PC-9 (cell line): ENCODE results near the gene GIPR. TPM values are rescaled to one million over a fixed set of nuclear protein-coding genes. Genes with fewer than 3 reads are reported as not detected.

ENCODE experiments used
- BruUV-seq: library from RNA; stranded (reverse); fragments of 400-500 nt; replicated peaks from 2 replicates; lab custom pipeline; 2021; lab: Mats Ljungman, UMichigan
- CTCF ChIA-PET: fragments of 300-600 bp; sonication (Branson Sonifier 250); formaldehyde crosslinking; loops from one replicate; lab custom pipeline; 2022; ENCODE audit warnings: antibody characterized with exemption; lab: Charles Lee
- POLR2A ChIA-PET: fragments of 300-600 bp; sonication (Branson Sonifier 250); formaldehyde crosslinking; loops from one replicate; lab custom pipeline; 2022; ENCODE audit warnings: antibody characterized with exemption; ENCODE audit not compliant: unreplicated experiment; lab: Charles Lee
- DNase-seq, 2 experiments: peaks; one replicate each; pipeline versions ENCODE4 v3.0.0 to v3.0.0-alpha.2; 2015 to 2022; ENCODE audit warnings: mixed read lengths in 1 of 2
- H2AFZ ChIP-seq: fragments of 200-600 bp; sonication (generic); 2 replicates; pipeline ENCODE4 v1.8.1; 2017; ENCODE audit warnings: antibody characterized with exemption
- H3F3A ChIP-seq: fragments of 200-600 bp; sonication (generic); 2 replicates; pipeline ENCODE4 v1.8.1; 2017; ENCODE audit warnings: antibody characterized with exemption, mild to moderate bottlenecking, low read depth; ENCODE audit not compliant: insufficient read depth
- H3K27ac ChIP-seq: fragments of 200-600 bp; sonication (generic); 2 replicates; pipeline ENCODE4 v1.6.1; 2016; ENCODE audit warnings: mixed run types
- H3K27me3 ChIP-seq: fragments of 200-600 bp; sonication (generic); 2 replicates; pipeline ENCODE4 v1.6.1; 2016; ENCODE audit warnings: low read depth, mixed run types; ENCODE audit not compliant: insufficient read depth
- H3K36me3 ChIP-seq: fragments of 200-600 bp; sonication (generic); 2 replicates; pipeline ENCODE4 v1.6.1; 2016; ENCODE audit warnings: low read depth, mixed run types
- H3K4me1 ChIP-seq: fragments of 200-600 bp; sonication (generic); replicated peaks from 2 replicates; pipeline ENCODE4 v1.6.1; 2016; ENCODE audit warnings: mixed run types; ENCODE audit not compliant: insufficient read depth
- H3K4me2 ChIP-seq: fragments of 200-600 bp; sonication (generic); 2 replicates; pipeline ENCODE4 v1.6.1; 2017; ENCODE audit warnings: mixed run types
- H3K4me3 ChIP-seq: fragments of 200-600 bp; sonication (generic); 2 replicates; pipeline ENCODE4 v1.6.1; 2016; ENCODE audit warnings: mixed run types
- H3K79me2 ChIP-seq: fragments of 200-600 bp; sonication (generic); 2 replicates; pipeline ENCODE4 v1.6.1; 2017; ENCODE audit warnings: low read depth, mixed run types
- H3K9me2 ChIP-seq: fragments of 200-600 bp; sonication (generic); 2 replicates; pipeline ENCODE4 v1.8.1; 2017; ENCODE audit warnings: mild to moderate bottlenecking; ENCODE audit not compliant: insufficient read depth
- H3K9me3 ChIP-seq: fragments of 200-600 bp; sonication (generic); 2 replicates; pipeline ENCODE4 v1.8.1; 2016; ENCODE audit warnings: low read depth; ENCODE audit not compliant: insufficient read depth
- H4K20me1 ChIP-seq: fragments of 200-600 bp; sonication (generic); 2 replicates; pipeline ENCODE4 v1.8.1; 2017; ENCODE audit not compliant: insufficient read depth
- CTCF ChIP-seq: fragments of 200-600 bp; sonication (generic); conservative IDR thresholded peaks from 2 replicates; pipeline ENCODE4 v1.6.1; 2017; ENCODE audit warnings: mixed run types, antibody characterized with exemption, mild to moderate bottlenecking, moderate library complexity
- EZH2 ChIP-seq: fragments of 200-600 bp; sonication (generic); IDR thresholded peaks from 2 replicates; pipeline ENCODE4 v1.8.0; 2017; ENCODE audit warnings: antibody characterized with exemption, low read depth
- intact Hi-C: fragments of 100-400 bp; cut with micrococcal nuclease; formaldehyde crosslinking; loops from one replicate; pipeline ENCODE4 v1.10.0; 2022; ENCODE audit not compliant: unreplicated experiment
- total RNA-seq: library from RNA; stranded (reverse); gene quantifications from 2 replicates; pipeline ENCODE4 v1.2.3, GENCODE V29; 2021

The GIPR gene
- total RNA-seq, 1 experiment from 2014 or later: 5.8 TPM

- peak overlapping the region; percentile 92 for H3K4me2 ChIP-seq
- H2AFZ ChIP-seq: peak overlapping the region; percentile 73
- H3K4me1 ChIP-seq: peaks cover 35% of the 10 kb centered on the region
- intact Hi-C loops: no loop called here
- ChIA-PET POLR2A (interaction anchor here (0.7 to 1.0 kb wide), 3 partner anchors 9 to 153 kb away, joined by 3 to 17 read pairs (median 3); no protein-coding TSS in a partner anchor), CTCF (interaction anchor here (1.0 kb wide), 1 partner anchor 26 kb away, joined by 3 read pairs; no protein-coding TSS in a partner anchor)
- H3K27ac ChIP-seq: 0 out of 2 replicates have a peak overlapping the region, but pooled peaks have one; percentile 7
- peak overlapping the region; percentile 60 for H3K4me3 ChIP-seq
- H3F3A ChIP-seq: peaks cover 27% of the 10 kb centered on the region; the same call in 1 of the 2 replicates
- H3K27me3 ChIP-seq: no peaks in the 10 kb centered on the region
- H3K9me2 ChIP-seq: no peaks in the 10 kb centered on the region
- BruUV-seq: no TSS peak
- TF ChIP-seq CTCF (no peak), EZH2 (no peak)
- no peaks in the 10 kb centered on the region for H3K9me3 ChIP-seq
- DNase-seq: no peak
- no peaks in the 10 kb centered on the region for H3K36me3 ChIP-seq
- no peaks in the 10 kb centered on the region for H3K79me2 ChIP-seq
- no peaks in the 10 kb centered on the region for H4K20me1 ChIP-seq
These were observed 386 bp downstream of the GIPR start for GRCh38 chr19:45668342-45668871.

DNA sequence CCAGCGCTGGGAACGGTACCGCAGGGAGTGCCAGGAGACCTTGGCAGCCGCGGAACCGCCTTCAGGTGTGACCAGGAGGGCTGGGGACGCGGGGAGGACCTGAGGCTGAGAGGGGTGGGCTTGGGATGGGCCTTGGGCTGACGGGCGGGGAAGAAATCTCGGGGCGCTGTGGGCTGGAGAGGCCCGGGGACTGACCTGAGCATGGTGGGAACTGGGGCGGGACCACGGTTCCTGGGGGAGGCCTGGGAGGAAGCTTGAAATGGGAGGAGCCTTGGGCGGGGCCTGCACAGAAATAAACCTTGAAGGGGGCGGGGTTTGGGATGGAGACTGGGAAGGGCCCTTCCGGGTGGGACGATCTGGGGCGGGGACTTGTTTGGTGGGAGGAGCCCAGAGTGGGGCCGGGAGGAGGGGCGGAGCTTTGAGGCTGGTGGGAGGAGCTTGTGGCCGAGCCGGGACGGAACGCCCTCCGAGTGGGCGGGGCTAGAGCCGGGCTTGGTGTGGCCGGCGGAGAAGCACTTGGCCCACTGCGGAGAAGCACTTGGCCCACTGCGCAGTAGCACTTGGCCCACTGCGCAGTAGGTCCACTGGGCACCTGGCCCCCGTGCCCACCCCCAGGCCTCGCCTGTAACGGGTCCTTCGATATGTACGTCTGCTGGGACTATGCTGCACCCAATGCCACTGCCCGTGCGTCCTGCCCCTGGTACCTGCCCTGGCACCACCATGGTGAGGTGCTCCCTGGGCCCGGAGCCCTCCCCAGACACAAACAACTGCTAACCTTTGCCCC, 2.8 kb downstream of the GIPR start:
- ChIA-PET POLR2A (interaction anchor here (0.6 to 0.8 kb wide), 10 partner anchors 10 to 925 kb away, joined by 3 to 11 read pairs (median 6); partner anchors contain the start of genes QPCTL and TOMM40), CTCF (interaction anchor here (0.6 to 1.5 kb wide), 2 partner anchors 27 to 29 kb away, joined by 3 to 19 read pairs; no protein-coding TSS in a partner anchor)
- no peak overlapping the region for H3K27ac ChIP-seq
- no peaks in the 10 kb centered on the region for H4K20me1 ChIP-seq
- no TSS peak for BruUV-seq
- peak; percentile 81 to 96 for DNase-seq
- H3F3A ChIP-seq: peaks cover 31% of the 10 kb centered on the region; the same call in 1 of the 2 replicates
- no peaks in the 10 kb centered on the region for H3K9me2 ChIP-seq
- peak overlapping the region; percentile 51; the same call in 1 of the 2 replicates for H3K4me3 ChIP-seq
- peak overlapping the region; percentile 92 for H3K4me2 ChIP-seq
- no peaks in the 10 kb centered on the region for H3K36me3 ChIP-seq
- no peaks in the 10 kb centered on the region for H3K9me3 ChIP-seq
- H2AFZ ChIP-seq: peak overlapping the region; percentile 69
- TF ChIP-seq EZH2 (no peak), CTCF (no peak)
- no peaks in the 10 kb centered on the region for H3K79me2 ChIP-seq
- intact Hi-C loops: no loop called here
- H3K27me3 ChIP-seq: no peaks in the 10 kb centered on the region
- peaks cover 35% of the 10 kb centered on the region for H3K4me1 ChIP-seq

DNA sequence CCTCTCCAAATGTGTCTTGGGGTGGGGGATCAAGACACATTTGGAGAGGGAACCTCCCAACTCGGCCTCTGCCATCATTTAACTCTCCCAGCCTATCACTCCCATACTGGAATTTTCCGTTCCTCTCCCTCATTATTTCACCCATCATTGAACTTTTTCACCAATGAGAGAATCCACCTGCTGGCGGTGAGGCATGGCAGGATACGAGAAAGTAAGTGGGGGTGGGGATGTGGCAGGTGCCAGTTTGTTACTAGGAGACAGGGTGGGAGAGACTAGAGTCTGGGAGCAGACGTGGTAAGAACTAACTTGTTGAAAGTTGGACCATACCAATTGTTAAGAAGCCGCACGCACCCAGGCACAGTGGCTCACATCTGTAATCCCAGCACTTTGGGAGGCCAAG, 6.9 kb downstream of the GIPR start:
- ChIA-PET POLR2A (no interaction called here), CTCF (interaction anchor here (0.6 to 0.7 kb wide), 2 partner anchors 31 to 140 kb away, joined by 3 to 4 read pairs; partner anchors contain the start of gene RSPH6A)
- no peak overlapping the region for H3K4me2 ChIP-seq
- peaks cover 33% of the 10 kb centered on the region; the same call in 1 of the 2 replicates for H3F3A ChIP-seq
- no peak overlapping the region for H3K4me3 ChIP-seq
- no peaks in the 10 kb centered on the region for H3K9me3 ChIP-seq
- intact Hi-C loops: no loop called here
- no peaks in the 10 kb centered on the region for H3K79me2 ChIP-seq
- no peaks in the 10 kb centered on the region for H3K27me3 ChIP-seq
- TF ChIP-seq CTCF: no peak
- TF ChIP-seq EZH2: no peak
- peaks cover 27% of the 10 kb centered on the region for H3K4me1 ChIP-seq
- no peaks in the 10 kb centered on the region for H4K20me1 ChIP-seq
- DNase-seq: no peak
- no peaks in the 10 kb centered on the region for H3K9me2 ChIP-seq
- no TSS peak for BruUV-seq
- H2AFZ ChIP-seq: no peak overlapping the region
- no peaks in the 10 kb centered on the region for H3K36me3 ChIP-seq
- no peak overlapping the region for H3K27ac ChIP-seq
